GM12873 (cell line): ENCODE results near the gene HNF4A.

Source experiments
- TF ChIP-seq, protein P1 (sequence below): IDR thresholded peaks from 2 replicates; pipeline ENCODE4 v1.5.1; 2012; ENCODE audit warnings: low read depth, mild to moderate bottlenecking, moderate library complexity, low read length, control low read depth; ENCODE audit not compliant: insufficient read depth; ENCODE audit errors: missing control alignments

HNF4A gene

DNA sequence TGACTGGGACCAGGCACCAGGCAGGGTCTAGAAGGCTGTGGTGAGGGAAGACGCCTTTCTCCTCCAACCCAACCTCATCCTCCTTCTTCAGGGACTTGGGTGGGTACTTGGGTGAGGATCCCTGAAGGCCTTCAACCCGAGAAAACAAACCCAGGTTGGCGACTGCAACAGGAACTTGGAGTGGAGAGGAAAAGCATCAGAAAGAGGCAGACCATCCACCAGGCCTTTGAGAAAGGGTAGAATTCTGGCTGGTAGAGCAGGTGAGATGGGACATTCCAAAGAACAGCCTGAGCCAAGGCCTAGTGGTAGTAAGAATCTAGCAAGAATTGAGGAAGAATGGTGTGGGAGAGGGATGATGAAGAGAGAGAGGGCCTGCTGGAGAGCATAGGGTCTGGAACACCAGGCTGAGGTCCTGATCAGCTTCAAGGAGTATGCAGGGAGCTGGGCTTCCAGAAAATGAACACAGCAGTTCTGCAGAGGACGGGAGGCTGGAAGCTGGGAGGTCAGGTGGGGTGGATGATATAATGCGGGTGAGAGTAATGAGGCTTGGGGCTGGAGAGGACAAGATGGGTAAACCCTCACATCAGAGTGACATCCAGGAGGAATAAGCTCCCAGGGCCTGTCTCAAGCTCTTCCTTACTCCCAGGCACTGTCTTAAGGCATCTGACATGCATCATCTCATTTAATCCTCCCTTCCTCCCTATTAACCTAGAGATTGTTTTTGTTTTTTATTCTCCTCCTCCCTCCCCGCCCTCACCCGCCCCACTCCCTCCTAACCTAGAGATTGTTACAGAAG is 75.0 kb downstream of the HNF4A start:
- TF ChIP-seq, protein P1, sequence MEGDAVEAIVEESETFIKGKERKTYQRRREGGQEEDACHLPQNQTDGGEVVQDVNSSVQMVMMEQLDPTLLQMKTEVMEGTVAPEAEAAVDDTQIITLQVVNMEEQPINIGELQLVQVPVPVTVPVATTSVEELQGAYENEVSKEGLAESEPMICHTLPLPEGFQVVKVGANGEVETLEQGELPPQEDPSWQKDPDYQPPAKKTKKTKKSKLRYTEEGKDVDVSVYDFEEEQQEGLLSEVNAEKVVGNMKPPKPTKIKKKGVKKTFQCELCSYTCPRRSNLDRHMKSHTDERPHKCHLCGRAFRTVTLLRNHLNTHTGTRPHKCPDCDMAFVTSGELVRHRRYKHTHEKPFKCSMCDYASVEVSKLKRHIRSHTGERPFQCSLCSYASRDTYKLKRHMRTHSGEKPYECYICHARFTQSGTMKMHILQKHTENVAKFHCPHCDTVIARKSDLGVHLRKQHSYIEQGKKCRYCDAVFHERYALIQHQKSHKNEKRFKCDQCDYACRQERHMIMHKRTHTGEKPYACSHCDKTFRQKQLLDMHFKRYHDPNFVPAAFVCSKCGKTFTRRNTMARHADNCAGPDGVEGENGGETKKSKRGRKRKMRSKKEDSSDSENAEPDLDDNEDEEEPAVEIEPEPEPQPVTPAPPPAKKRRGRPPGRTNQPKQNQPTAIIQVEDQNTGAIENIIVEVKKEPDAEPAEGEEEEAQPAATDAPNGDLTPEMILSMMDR, result no peak

DNA sequence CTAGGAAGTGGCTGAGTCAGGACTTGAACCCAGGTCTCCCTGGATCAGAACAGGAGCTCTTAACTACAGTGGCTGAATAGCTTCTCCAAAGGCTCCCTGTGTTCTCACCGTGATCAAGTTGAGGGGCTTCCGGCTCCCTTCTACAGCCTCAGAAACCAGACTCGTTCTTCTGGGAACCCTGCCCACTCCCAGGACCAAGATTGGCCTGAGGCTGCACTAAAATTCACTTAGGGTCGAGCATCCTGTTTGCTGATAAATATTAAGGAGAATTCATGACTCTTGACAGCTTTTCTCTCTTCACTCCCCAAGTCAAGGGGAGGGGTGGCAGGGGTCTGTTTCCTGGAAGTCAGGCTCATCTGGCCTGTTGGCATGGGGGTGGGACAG is 75.6 kb downstream of the HNF4A start:
- TF ChIP-seq, protein P1, result no peak

DNA sequence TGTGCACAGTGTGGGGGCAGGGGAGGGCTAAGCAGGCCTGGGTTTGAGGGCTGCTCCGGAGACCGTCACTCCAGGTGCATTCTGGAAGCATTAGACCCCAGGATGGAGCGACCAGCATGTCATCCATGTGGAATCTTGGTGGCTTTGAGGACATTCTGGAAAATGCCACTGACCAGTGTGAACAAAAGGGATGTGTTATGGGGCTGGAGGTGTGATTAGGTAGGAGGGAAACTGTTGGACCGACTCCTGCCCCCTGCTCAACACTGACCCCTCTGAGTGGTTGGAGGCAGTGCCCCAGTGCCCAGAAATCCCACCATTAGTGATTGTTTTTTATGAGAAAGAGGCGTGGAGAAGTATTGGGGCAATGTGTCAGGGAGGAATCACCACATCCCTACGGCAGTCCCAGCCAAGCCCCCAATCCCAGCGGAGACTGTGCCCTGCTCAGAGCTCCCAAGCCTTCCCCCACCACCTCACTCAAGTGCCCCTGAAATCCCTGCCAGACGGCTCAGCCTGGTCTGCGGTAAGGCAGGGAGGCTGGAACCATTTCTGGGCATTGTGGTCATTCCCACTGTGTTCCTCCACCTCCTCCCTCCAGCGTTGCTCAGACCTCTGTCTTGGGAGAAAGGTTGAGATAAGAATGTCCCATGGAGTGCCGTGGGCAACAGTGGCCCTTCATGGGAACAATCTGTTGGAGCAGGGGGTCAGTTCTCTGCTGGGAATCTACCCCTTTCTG is 76.2 kb downstream of the HNF4A start:
- TF ChIP-seq, protein P1, result no peak

DNA sequence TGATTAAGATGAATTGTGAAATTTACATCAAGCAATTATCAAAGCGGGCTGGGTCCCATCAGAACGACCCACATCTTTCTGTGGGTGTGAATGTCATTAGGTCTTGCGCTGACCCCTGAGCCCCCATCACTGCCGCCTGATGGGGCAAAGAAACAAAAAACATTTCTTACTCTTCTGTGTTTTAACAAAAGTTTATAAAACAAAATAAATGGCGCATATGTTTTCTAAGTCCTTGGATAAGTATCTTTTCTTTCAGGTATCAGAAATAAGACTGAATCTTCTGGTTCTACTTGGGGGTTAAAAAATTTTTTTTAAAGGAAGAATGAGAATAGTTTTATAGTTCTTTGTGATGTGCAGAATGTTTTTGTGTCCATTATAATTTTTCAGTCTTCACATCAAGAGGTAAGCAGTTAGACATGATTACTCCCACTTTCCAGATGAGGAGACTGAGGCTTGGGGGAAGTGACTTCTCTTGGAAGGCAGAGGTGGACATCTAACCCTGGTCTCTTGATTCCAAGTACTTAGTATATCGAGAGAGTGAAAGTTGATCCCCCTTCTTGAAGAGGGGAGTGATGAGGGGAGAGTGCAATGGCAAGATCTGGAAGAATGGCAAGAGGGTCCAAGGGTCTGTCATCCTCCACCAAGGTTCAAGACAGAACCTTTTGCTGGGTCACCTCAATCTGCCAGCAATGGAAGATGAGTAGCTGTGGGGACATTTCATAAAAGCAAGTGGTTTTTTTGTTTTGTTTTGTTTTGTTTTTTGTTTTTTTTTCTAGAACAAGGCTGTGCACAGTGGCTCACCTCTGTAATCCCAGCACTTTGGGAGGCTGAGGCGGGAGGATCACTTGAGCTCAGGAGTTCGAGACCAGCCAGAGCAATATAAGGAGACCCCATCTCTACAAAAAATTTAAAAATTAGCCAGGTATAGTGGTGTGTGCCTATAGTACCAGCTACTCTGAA is 77.4 kb downstream of the HNF4A start:
- TF ChIP-seq, protein P1, result no peak

DNA sequence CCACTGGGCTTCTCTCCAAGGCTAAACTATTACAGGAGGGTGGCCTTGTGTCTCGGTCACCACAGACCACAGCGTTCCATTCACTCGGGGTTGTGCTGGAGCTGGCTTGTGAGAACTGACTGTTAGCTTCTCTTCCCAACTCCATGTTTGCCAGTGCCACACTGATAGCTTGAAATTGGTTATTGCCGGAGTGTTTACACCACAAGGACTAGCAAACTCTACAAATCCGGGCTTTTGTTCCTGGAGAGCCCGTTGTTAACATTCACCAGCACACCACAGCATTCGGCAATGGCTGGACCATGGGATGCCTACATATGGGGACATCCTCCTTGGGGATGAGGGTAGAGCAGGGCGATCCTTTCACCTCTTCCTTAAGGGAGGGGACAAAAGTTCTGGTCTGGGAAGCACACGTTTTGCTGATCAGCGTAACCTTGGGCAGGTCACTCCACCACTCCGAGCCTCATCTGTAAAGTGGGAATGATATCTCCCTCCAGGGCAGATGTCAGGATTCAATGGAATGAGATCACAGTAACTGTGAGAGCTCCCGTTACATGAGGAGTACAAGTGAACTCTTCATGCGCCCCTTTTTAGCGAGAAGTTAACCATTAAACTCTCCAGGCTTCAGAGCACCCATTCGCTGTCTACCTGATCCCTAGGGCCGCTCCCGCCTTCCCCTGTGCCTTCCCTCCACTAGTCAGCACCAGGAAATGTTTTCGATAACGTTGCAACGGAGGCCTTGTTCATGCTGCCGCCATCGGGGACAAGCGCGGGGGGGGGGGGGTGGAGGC is 78.4 kb downstream of the HNF4A start:
- TF ChIP-seq, protein P1, result no peak

DNA sequence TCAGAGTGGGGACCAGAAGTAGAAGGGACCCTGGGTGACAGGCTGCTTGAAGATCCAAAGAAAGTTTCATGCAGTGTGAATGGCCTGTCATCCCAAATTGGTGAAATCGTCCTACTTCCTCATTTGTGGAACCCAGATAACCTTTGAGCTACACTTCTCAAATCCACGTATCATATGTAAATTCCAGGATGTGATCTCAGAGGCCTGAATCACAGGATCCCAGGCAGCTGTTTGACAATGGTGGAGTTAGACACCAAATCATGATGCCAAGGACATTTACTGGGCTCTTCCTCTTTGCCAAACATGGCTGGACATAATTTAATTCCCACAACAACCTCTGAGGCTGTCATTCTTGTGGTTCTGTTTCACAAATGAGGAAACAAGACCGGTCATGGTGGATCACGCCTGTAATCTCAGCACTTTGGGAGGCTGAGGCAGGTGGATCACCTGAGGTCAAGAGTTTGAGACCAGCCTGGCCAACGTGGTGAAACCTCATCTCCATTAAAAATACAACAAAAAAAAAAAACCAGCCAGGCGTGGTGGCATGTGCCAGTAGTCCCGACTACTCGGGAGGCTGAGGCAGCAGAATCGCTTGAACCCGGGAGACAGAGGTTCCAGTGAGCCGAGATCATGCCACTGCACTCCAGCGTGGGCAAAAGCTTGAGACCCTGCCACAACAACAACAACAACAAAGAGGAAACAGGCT is 80.3 kb downstream of the HNF4A start:
- TF ChIP-seq, protein P1, result no peak
